HEK293 (cell line): ENCODE measurements around the gene C14orf119.

Experiments
- REPIN1 ChIP-seq: fragments of 450-650 bp; formaldehyde crosslinking; IDR thresholded peaks from 2 replicates; pipeline ENCODE4 v1.5.1; 2017; ENCODE audit warnings: missing biosample characterization, missing genetic modification characterization, low read depth
- REST ChIP-seq: fragments of 450-650 bp; formaldehyde crosslinking; IDR thresholded peaks from 2 replicates; pipeline ENCODE4 v1.5.1; 2016; ENCODE audit warnings: missing biosample characterization, missing genetic modification characterization
- SP2 ChIP-seq: fragments of 450-650 bp; formaldehyde crosslinking; IDR thresholded peaks from 2 replicates; pipeline ENCODE4 v1.5.1; 2016; ENCODE audit warnings: missing biosample characterization, missing genetic modification characterization
- ZNF138 ChIP-seq: fragments of 450-650 bp; formaldehyde crosslinking; IDR thresholded peaks from 2 replicates; pipeline ENCODE4 v1.5.1; 2016; ENCODE audit warnings: missing biosample characterization, missing genetic modification characterization, borderline replicate concordance
- ZNF292 ChIP-seq: fragments of 450-650 bp; formaldehyde crosslinking; IDR thresholded peaks from 2 replicates; pipeline ENCODE4 v1.5.1; 2016; ENCODE audit warnings: low read depth, missing biosample characterization, missing genetic modification characterization, borderline replicate concordance
- ZNF560 ChIP-seq: fragments of 450-650 bp; formaldehyde crosslinking; IDR thresholded peaks from 2 replicates; pipeline ENCODE4 v1.5.1; 2017; ENCODE audit warnings: missing biosample characterization, missing genetic modification characterization, borderline replicate concordance
- ZNF585B ChIP-seq: fragments of 450-650 bp; formaldehyde crosslinking; IDR thresholded peaks from 2 replicates; pipeline ENCODE4 v1.5.1; 2016; ENCODE audit warnings: missing biosample characterization, missing genetic modification characterization

GRCh38 chr14:23049011-23049410 lies 46.3 kb upstream of the C14orf119 start:
- TF ChIP-seq ZNF560 (no peak), ZNF138 (no peak), ZNF292 (tag by site-specific recombination) (no peak), ZNF585B (tag by site-specific recombination) (no peak), REST (tag by site-specific recombination) (no peak), SP2 (no peak), REPIN1 (tag by site-specific recombination) (no peak)
